Stimulated activated CD8-positive, alpha-beta memory T cell treated with anti-CD3 and anti-CD28 coated beads, Interleukin-4, amount 100 ng/mL, for 24 hours (primary cell): ENCODE data around the gene MAP2.
"Not testable (repeated sequence)": the region's sequence is repeated elsewhere in the genome, so short reads cannot be mapped to it uniquely, and the experiment has no call there.

Experiments
- DNase-seq: peaks from one replicate; pipeline ENCODE4 v3.0.0-alpha.2; 2020; ENCODE audit warnings: low read depth

MAP2 gene

GRCh38 chr2:209473930-209474419 lies 50.1 kb downstream of the MAP2 start:
- DNase-seq: no peak

GRCh38 chr2:209474960-209475359 lies 51.1 kb downstream of the MAP2 start:
- no peak for DNase-seq

GRCh38 chr2:209476367-209477208 lies 52.7 kb downstream of the MAP2 start:
- no peak for DNase-seq

GRCh38 chr2:209492296-209492695 lies 68.4 kb downstream of the MAP2 start:
- not testable (repeated sequence) for DNase-seq

GRCh38 chr2:209495068-209495620 lies 71.3 kb downstream of the MAP2 start:
- not testable (repeated sequence) for DNase-seq

GRCh38 chr2:209495855-209496585 lies 72.2 kb downstream of the MAP2 start:
- no peak for DNase-seq

- no peak for DNase-seq
Observed at GRCh38 chr2:209496586-209496982, 72.7 kb downstream of the MAP2 start.

- no peak for DNase-seq
Observed at GRCh38 chr2:209498614-209499013, 74.8 kb downstream of the MAP2 start.

GRCh38 chr2:209499069-209499468 lies 75.2 kb downstream of the MAP2 start:
- DNase-seq: no peak

- no peak for DNase-seq
Observed at GRCh38 chr2:209501579-209501978, 77.7 kb downstream of the MAP2 start.

- DNase-seq: no peak
Observed at GRCh38 chr2:209505410-209505809, 81.6 kb downstream of the MAP2 start.

- no peak for DNase-seq
Observed at GRCh38 chr2:209508255-209508654, 84.4 kb downstream of the MAP2 start.

GRCh38 chr2:209511637-209512036 lies 87.8 kb downstream of the MAP2 start:
- DNase-seq: no peak

GRCh38 chr2:209512971-209513370 lies 89.1 kb downstream of the MAP2 start:
- no peak for DNase-seq

GRCh38 chr2:209517436-209517835 lies 93.6 kb downstream of the MAP2 start:
- DNase-seq: no peak

- no peak for DNase-seq
Observed at GRCh38 chr2:209519271-209519670, 95.4 kb downstream of the MAP2 start.

GRCh38 chr2:209519906-209520305 lies 96.1 kb downstream of the MAP2 start:
- no peak for DNase-seq

GRCh38 chr2:209523041-209523740 lies 99.3 kb downstream of the MAP2 start:
- DNase-seq: no peak

- DNase-seq: no peak
Observed at GRCh38 chr2:209523867-209524266, 100.0 kb downstream of the MAP2 start.

GRCh38 chr2:209525331-209525730 lies 101.5 kb downstream of the MAP2 start:
- no peak for DNase-seq

- DNase-seq: no peak
Observed at GRCh38 chr2:209525834-209526281, 102.0 kb downstream of the MAP2 start.

- DNase-seq: no peak
Observed at GRCh38 chr2:209526561-209526960, 102.7 kb downstream of the MAP2 start.
